Fibroblast of the conjunctiva (primary cell): ENCODE measurements around the gene TMEM74B.

Experiments
- DNase-seq: peaks from one replicate; pipeline ENCODE4 v3.0.0-alpha.2; 2010; ENCODE audit warnings: low read depth

Gene TMEM74B

GRCh38 chr20:1137236-1137635, 47.5 kb downstream of the TMEM74B start:
- DNase-seq: no peak

GRCh38 chr20:1134836-1135235, 49.9 kb downstream of the TMEM74B start:
- DNase-seq: no peak

GRCh38 chr20:1134355-1134754, 50.4 kb downstream of the TMEM74B start:
- DNase-seq: no peak

- DNase-seq: no peak
Measured at GRCh38 chr20:1131354-1131753, 53.4 kb downstream of the TMEM74B start.

GRCh38 chr20:1130847-1131246, 53.9 kb downstream of the TMEM74B start:
- DNase-seq: no peak
